GM23338 (cell line): ENCODE results near the gene ARHGAP1. TPM values are rescaled to one million over a fixed set of nuclear protein-coding genes. Genes with fewer than 3 reads are reported as not detected.

Experiments used
- ATAC-seq: fragments of 200-7000 bp; cut with Tn5 transposase; 3 replicates; pipeline ENCODE4 v1.9.1; 2020
- DNase-seq: peaks from one replicate; pipeline ENCODE4 v3.0.0-alpha.2; 2015; ENCODE audit warnings: low spot score
- H2AFZ ChIP-seq: fragments of 200-600 bp; sonication (generic); 2 replicates; pipeline ENCODE4 v1.8.0; 2016; ENCODE audit warnings: antibody characterized with exemption, mild to moderate bottlenecking, moderate library complexity
- H3F3A ChIP-seq: fragments of 200-600 bp; sonication (generic); replicated peaks from 2 replicates; pipeline ENCODE4 v1.8.0; 2017; ENCODE audit warnings: antibody characterized with exemption, mixed run types, low read depth
- H3K27ac ChIP-seq: fragments of 200-600 bp; sonication (generic); 2 replicates; pipeline ENCODE4 v1.6.1; 2016; ENCODE audit warnings: low read depth
- H3K27me3 ChIP-seq: fragments of 200-600 bp; sonication (generic); 2 replicates; pipeline ENCODE4 v1.8.0; 2016; ENCODE audit warnings: mild to moderate bottlenecking, mixed run types, moderate library complexity; ENCODE audit not compliant: insufficient read depth
- H3K36me3 ChIP-seq: fragments of 200-600 bp; sonication (generic); 2 replicates; pipeline ENCODE4 v1.8.0; 2016; ENCODE audit warnings: mild to moderate bottlenecking; ENCODE audit not compliant: insufficient read depth
- H3K4me1 ChIP-seq: fragments of 200-600 bp; sonication (generic); 2 replicates; pipeline ENCODE4 v1.8.0; 2016; ENCODE audit warnings: mild to moderate bottlenecking, moderate library complexity; ENCODE audit not compliant: insufficient read depth
- H3K4me2 ChIP-seq: fragments of 200-600 bp; sonication (generic); 2 replicates; pipeline ENCODE4 v1.7.1; 2017; ENCODE audit warnings: mixed run types
- H3K4me3 ChIP-seq: fragments of 200-600 bp; sonication (generic); 2 replicates; pipeline ENCODE4 v1.6.1; 2016; ENCODE audit warnings: mixed run types
- H3K79me2 ChIP-seq: fragments of 200-600 bp; sonication (generic); replicated peaks from 2 replicates; pipeline ENCODE4 v1.8.0; 2017; ENCODE audit warnings: mild to moderate bottlenecking; ENCODE audit not compliant: insufficient read depth
- H3K9me2 ChIP-seq: fragments of 200-600 bp; sonication (generic); 2 replicates; pipeline ENCODE4 v1.8.0; 2017; ENCODE audit not compliant: insufficient read depth
- H4K20me1 ChIP-seq: fragments of 200-600 bp; sonication (generic); replicated peaks from 2 replicates; pipeline ENCODE4 v1.8.0; 2017; ENCODE audit warnings: mild to moderate bottlenecking; ENCODE audit not compliant: insufficient read depth
- H3K27ac Mint-ChIP-seq: 2 replicates; pipeline ENCODE4 v1.8.0; 2020; ENCODE audit warnings: inconsistent platforms, mild to moderate bottlenecking, moderate library complexity, mixed read lengths
- H3K27me3 Mint-ChIP-seq: 3 replicates; pipeline ENCODE4 v1.8.0; 2022; ENCODE audit warnings: low read depth, mild to moderate bottlenecking, moderate library complexity, mixed read lengths, inconsistent platforms; ENCODE audit not compliant: insufficient read depth, poor library complexity
- H3K36me3 Mint-ChIP-seq: 3 replicates; pipeline ENCODE4 v1.8.0; 2021; ENCODE audit warnings: low read depth, mild to moderate bottlenecking, inconsistent platforms, moderate library complexity, mixed read lengths
- H3K4me1 Mint-ChIP-seq: 3 replicates; pipeline ENCODE4 v1.8.0; 2020; ENCODE audit warnings: mild to moderate bottlenecking, inconsistent platforms, mixed read lengths
- H3K4me3 Mint-ChIP-seq: 3 replicates; pipeline ENCODE4 v1.8.0; 2021; ENCODE audit warnings: moderate library complexity, mild to moderate bottlenecking, inconsistent platforms, mixed read lengths
- H3K9me3 Mint-ChIP-seq: 3 replicates; pipeline ENCODE4 v1.8.0; 2020; ENCODE audit warnings: moderate library complexity, mild to moderate bottlenecking, inconsistent platforms, mixed read lengths
- CREB1 ChIP-seq: fragments of 250-450 bp; sonication (Bioruptor Pico); IDR thresholded peaks from 2 replicates; pipeline ENCODE4 v1.5.0; 2020; ENCODE audit warnings: low read depth, mild to moderate bottlenecking, moderate library complexity
- ETS1 ChIP-seq: IDR thresholded peaks from 2 replicates; pipeline ENCODE4 v1.6.1; 2016; ENCODE audit warnings: antibody characterized with exemption
- EZH2 ChIP-seq: fragments of 200-600 bp; sonication (generic); IDR thresholded peaks from one replicate; pipeline ENCODE4 v1.8.0; 2017; ENCODE audit warnings: antibody characterized with exemption, mild to moderate bottlenecking, low read depth; ENCODE audit not compliant: unreplicated experiment
- EZH2phosphoT487 ChIP-seq: fragments of 200-600 bp; sonication (generic); IDR thresholded peaks from one replicate; pipeline ENCODE4 v1.8.1; 2018; ENCODE audit warnings: antibody characterized with exemption; ENCODE audit not compliant: unreplicated experiment
- JUNB ChIP-seq: IDR thresholded peaks from one replicate; pipeline ENCODE4 v1.6.1; 2016; ENCODE audit warnings: antibody characterized with exemption; ENCODE audit not compliant: unreplicated experiment
- NANOG ChIP-seq: IDR thresholded peaks from 2 replicates; pipeline ENCODE4 v1.6.1; 2016; ENCODE audit warnings: antibody characterized with exemption, borderline replicate concordance
- POLR2AphosphoS5 ChIP-seq: IDR thresholded peaks from 2 replicates; pipeline ENCODE4 v1.6.1; 2016; ENCODE audit warnings: antibody characterized with exemption, low read depth
- REST ChIP-seq: IDR thresholded peaks from one replicate; pipeline ENCODE4 v1.6.1; 2018; ENCODE audit warnings: antibody characterized with exemption; ENCODE audit not compliant: unreplicated experiment
- STAT1 ChIP-seq: IDR thresholded peaks from one replicate; pipeline ENCODE4 v1.6.1; 2016; ENCODE audit warnings: antibody characterized with exemption; ENCODE audit not compliant: unreplicated experiment
- ZNF114 ChIP-seq: fragments of 250-450 bp; sonication (Bioruptor Pico); IDR thresholded peaks from 2 replicates; pipeline ENCODE4 v1.5.0; 2020; ENCODE audit warnings: mild to moderate bottlenecking, moderate library complexity
- ZNF331 ChIP-seq: fragments of 250-450 bp; sonication (Bioruptor Pico); IDR thresholded peaks from 2 replicates; pipeline ENCODE4 v1.5.0; 2020; ENCODE audit warnings: low read depth, mild to moderate bottlenecking, moderate library complexity
- ZNF462 ChIP-seq: fragments of 250-450 bp; sonication (Bioruptor Pico); IDR thresholded peaks from 2 replicates; pipeline ENCODE4 v1.5.0; 2020; ENCODE audit warnings: mild to moderate bottlenecking, moderate library complexity
- polyA plus RNA-seq: library from polyadenylated mRNA; unstranded; fragments of >200 nt; fragmentation: Nextera tagmentation; extraction: Ambion mirVana; gene quantifications from 2 replicates; pipeline ENCODE4 v1.2.1, GENCODE V29; 2016
- total RNA-seq: library from RNA; depleted of rRNA; stranded (reverse); fragments of >200 nt; shearing (Covaris generic); gene quantifications from 2 replicates; pipeline ENCODE4 v1.2.3, GENCODE V29; 2014

The ARHGAP1 gene
- total and polyA plus RNA-seq, 2 experiments from 2014 or later, result 23.4 to 38.1 TPM

- H3K79me2 ChIP-seq, result no peaks in the 10 kb centered on the region
- H3K4me1 ChIP-seq, result no peaks in the 10 kb centered on the region
- H3K27ac Mint-ChIP-seq, result no peak overlapping the region
- H3K4me1 Mint-ChIP-seq, result peaks cover under 1% of the 10 kb centered on the region; the same call in 1 of the 3 replicates
- H2AFZ ChIP-seq, result no peak overlapping the region
- H3K4me2 ChIP-seq, result no peak overlapping the region
- no peaks in the 10 kb centered on the region for H3K9me3 Mint-ChIP-seq
- no peak overlapping the region for H3K27ac ChIP-seq
- TF ChIP-seq ETS1, result no peak
- H3K36me3 ChIP-seq, result no peaks in the 10 kb centered on the region
- no peaks in the 10 kb centered on the region for H3F3A ChIP-seq
- no peaks in the 10 kb centered on the region for H3K27me3 ChIP-seq
- ATAC-seq, result no peak
- no peak for DNase-seq
- H3K4me3 ChIP-seq, result no peak overlapping the region
- peaks cover 1% of the 10 kb centered on the region for H3K27me3 Mint-ChIP-seq
- H3K4me3 Mint-ChIP-seq, result no peak overlapping the region
- H3K36me3 Mint-ChIP-seq, result peaks cover 5% of the 10 kb centered on the region; the same call in 2 of the 3 replicates
- no peaks in the 10 kb centered on the region for H3K9me2 ChIP-seq
- no peaks in the 10 kb centered on the region for H4K20me1 ChIP-seq
Observed at GRCh38 chr11:46692450-46692849, 8.0 kb downstream of the ARHGAP1 start.

- peaks cover 12% of the 10 kb centered on the region; the same call in 2 of the 3 replicates for H3K36me3 Mint-ChIP-seq
- TF ChIP-seq JUNB (no peak), STAT1 (no peak), ZNF331 (CRISPR knock-in tag) (no peak), EZH2 (no peak), ZNF462 (CRISPR knock-in tag) (no peak), NANOG (no peak), POLR2AphosphoS5 (no peak), REST (no peak), EZH2phosphoT487 (no peak), CREB1 (no peak), ZNF114 (no peak)
Observed at GRCh38 chr11:46690702-46691101, 9.7 kb downstream of the ARHGAP1 start.

More at GRCh38 chr11:46690702-46691101, 9.7 kb downstream of the ARHGAP1 start:
- Histone ChIP-seq H3K27me3 (no peaks in the 10 kb centered on the region), H3K4me2 (no peak overlapping the region), H3K4me3 (no peak overlapping the region), H3K9me2 (no peaks in the 10 kb centered on the region), H3K79me2 (no peaks in the 10 kb centered on the region), H3K27ac (no peak overlapping the region), H2AFZ (no peak overlapping the region), H3K36me3 (no peaks in the 10 kb centered on the region), H4K20me1 (no peaks in the 10 kb centered on the region), H3F3A (no peaks in the 10 kb centered on the region), H3K4me1 (no peaks in the 10 kb centered on the region)
- ATAC-seq, result no peak
- H3K4me3 Mint-ChIP-seq, result no peak overlapping the region
- H3K27me3 Mint-ChIP-seq, result peaks cover 1% of the 10 kb centered on the region
- H3K9me3 Mint-ChIP-seq, result no peaks in the 10 kb centered on the region
- H3K4me1 Mint-ChIP-seq, result no peaks in the 10 kb centered on the region
- DNase-seq, result no peak
- no peak overlapping the region for H3K27ac Mint-ChIP-seq
